Esophagus squamous epithelium (tissue), 4 donors: ENCODE measurements around the gene BTG2.

ENCODE experiments used
- CTCF ChIP-seq, 6 experiments: fragments of 450-650 bp in 4 of 6; fragments of 200-600 bp in 2 of 6; sonication (generic) in 2 of 6; IDR thresholded peaks; one replicate each; pipeline ENCODE4 v1.5.1; 2016 to 2019; ENCODE audit warnings: antibody characterized with exemption in 6 of 6, mild to moderate bottlenecking in 4 of 6, moderate library complexity in 4 of 6
- POLR2A ChIP-seq, 4 donors: fragments of 450-650 bp; IDR thresholded peaks; one replicate each; pipeline ENCODE4 v1.6.1; 2017; ENCODE audit warnings: antibody characterized with exemption in 4 of 4, mild to moderate bottlenecking in 4 of 4, moderate library complexity in 3 of 4

GRCh38 chr1:203283597-203283996 is 21.7 kb upstream of the BTG2 start:
- TF ChIP-seq CTCF (IDR thresholded peaks at IDR 0.05) (no peak), POLR2A (IDR thresholded peaks at IDR 0.05) (no peak)
